Prostate gland (tissue), 2 donors: ENCODE results near the gene CYBA. TPM values are rescaled to one million over a fixed set of nuclear protein-coding genes. Genes with fewer than 3 reads are reported as not detected.

Source experiments
- total RNA-seq, 2 donors: library from RNA; depleted of rRNA; stranded (reverse); fragments of >200 nt; gene quantifications; one replicate each; pipeline ENCODE4 v1.1.0, GENCODE V29; 2016

CYBA gene
- total RNA-seq, 2 donors from 2014 or later: 86.0 to 155 TPM

Other genes with a start within 250 kb of the CYBA start
- 10 to 100 TPM in 1 of 2 donors, 1 to 10 TPM in 1; 4.1 to 21.5 TPM for gene ZFPM1, start 197.8 kb downstream of the CYBA start, total RNA-seq
- 10 to 100 TPM; 26.7 to 50.7 TPM for gene ZC3H18, start 80.7 kb downstream of the CYBA start, total RNA-seq
- under 1 TPM in 1 of 2 donors, not detected in 1; 0.97 TPM for gene IL17C, start 12.5 kb downstream of the CYBA start, total RNA-seq
- 10 to 100 TPM; 34.7 to 40.0 TPM for gene MVD, start 12.0 kb upstream of the CYBA start, total RNA-seq
- 1 to 10 TPM in 1 of 2 donors, under 1 TPM in 1; 0.46 to 2.8 TPM for gene SNAI3, start 35.5 kb upstream of the CYBA start, total RNA-seq
- 10 to 100 TPM; 11.6 to 30.3 TPM for gene RNF166, start 55.4 kb upstream of the CYBA start, total RNA-seq
- 10 to 100 TPM; 15.0 to 19.1 TPM for gene CTU2, start 55.5 kb upstream of the CYBA start, total RNA-seq
- gene PIEZO1, start 134.2 kb upstream of the CYBA start, total RNA-seq: 100 to 1,000 TPM; 156 to 202 TPM
- gene CDT1, start 152.7 kb upstream of the CYBA start, total RNA-seq: 1 to 10 TPM; 4.3 to 7.6 TPM
- gene APRT, start 160.9 kb upstream of the CYBA start, total RNA-seq: 100 to 1,000 TPM; 165 to 211 TPM
- 10 to 100 TPM; 20.4 to 75.1 TPM for gene GALNS, start 205.9 kb upstream of the CYBA start, total RNA-seq
- 10 to 100 TPM; 23.7 to 38.9 TPM for gene TRAPPC2L, start 206.1 kb upstream of the CYBA start, total RNA-seq
- 1 to 10 TPM in 1 of 2 donors, not detected in 1; 4.1 TPM for gene PABPN1L, start 215.6 kb upstream of the CYBA start, total RNA-seq